A673 (cell line): ENCODE results near the gene TRMT112.

ENCODE experiments used
- EZH2 ChIP-seq: fragments of 200-600 bp; sonication (generic); IDR thresholded peaks from 2 replicates; pipeline ENCODE4 v1.6.1; 2017; ENCODE audit warnings: borderline replicate concordance, low read depth, mild to moderate bottlenecking, mixed read lengths, antibody characterized with exemption, low read length; ENCODE audit not compliant: poor library complexity, severe bottlenecking
- TF ChIP-seq, protein P1 (sequence below): fragments of 300-800, 200-600 bp; sonication (generic); conservative IDR thresholded peaks from 2 replicates; pipeline ENCODE4 v1.5.1; 2017; ENCODE audit warnings: low read depth, mild to moderate bottlenecking, antibody characterized with exemption, low read length, moderate library complexity, mixed read lengths

GRCh38 chr11:64358536-64358906 lies 41.2 kb upstream of the TRMT112 start:
- no peak for TF ChIP-seq EZH2
- TF ChIP-seq, protein P1, sequence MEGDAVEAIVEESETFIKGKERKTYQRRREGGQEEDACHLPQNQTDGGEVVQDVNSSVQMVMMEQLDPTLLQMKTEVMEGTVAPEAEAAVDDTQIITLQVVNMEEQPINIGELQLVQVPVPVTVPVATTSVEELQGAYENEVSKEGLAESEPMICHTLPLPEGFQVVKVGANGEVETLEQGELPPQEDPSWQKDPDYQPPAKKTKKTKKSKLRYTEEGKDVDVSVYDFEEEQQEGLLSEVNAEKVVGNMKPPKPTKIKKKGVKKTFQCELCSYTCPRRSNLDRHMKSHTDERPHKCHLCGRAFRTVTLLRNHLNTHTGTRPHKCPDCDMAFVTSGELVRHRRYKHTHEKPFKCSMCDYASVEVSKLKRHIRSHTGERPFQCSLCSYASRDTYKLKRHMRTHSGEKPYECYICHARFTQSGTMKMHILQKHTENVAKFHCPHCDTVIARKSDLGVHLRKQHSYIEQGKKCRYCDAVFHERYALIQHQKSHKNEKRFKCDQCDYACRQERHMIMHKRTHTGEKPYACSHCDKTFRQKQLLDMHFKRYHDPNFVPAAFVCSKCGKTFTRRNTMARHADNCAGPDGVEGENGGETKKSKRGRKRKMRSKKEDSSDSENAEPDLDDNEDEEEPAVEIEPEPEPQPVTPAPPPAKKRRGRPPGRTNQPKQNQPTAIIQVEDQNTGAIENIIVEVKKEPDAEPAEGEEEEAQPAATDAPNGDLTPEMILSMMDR: no peak
